A549 (cell line): ENCODE results near the gene GMPR2. TPM values are rescaled to one million over a fixed set of nuclear protein-coding genes. Genes with fewer than 3 reads are reported as not detected.

ENCODE experiments used
- ATAC-seq, 2 experiments: fragments of 200-7000 bp in 1 of 2; fragments of >200 bp in 1 of 2; cut with Nextera tagmentation in 1 of 2; cut with Tn5 transposase in 1 of 2; 3 replicates each; pipeline versions ENCODE4 v1.8.0 to v1.9.1; 2018 to 2020; ENCODE audit warnings: mild to moderate bottlenecking in 1 of 2, moderate library complexity in 1 of 2
- CTCF ChIA-PET: fragments of 300-600 bp; sonication (Branson Sonifier 250); formaldehyde crosslinking; extraction: SDS; loops from one replicate; lab custom pipeline; 2021; ENCODE audit warnings: antibody characterized with exemption, inconsistent platforms; lab: Yijun Ruan, JAX
- POLR2A ChIA-PET: fragments of 350-600 bp; formaldehyde crosslinking; extraction: SDS; loops from one replicate; lab custom pipeline; 2021; ENCODE audit warnings: antibody characterized with exemption, inconsistent platforms; lab: Yijun Ruan, JAX
- DNase-seq, 2 experiments: peaks; one replicate each; pipeline versions ENCODE4 v3.0.0 to v3.0.0-alpha.2; 2011 to 2016; ENCODE audit warnings: low read depth in 1 of 2, low spot score in 1 of 2
- FAIRE-seq: peaks from 2 replicates; lab custom pipeline; 2011; peaks lifted over from hg19 to GRCh38; lab: Jason Lieb, UNC
- H3K27ac ChIP-seq, 2 experiments: fragments of >200 bp; sonication (Bioruptor Twin); formaldehyde crosslinking; 3 replicates each; pipeline ENCODE4 v1.5.1; 2016 to 2017
- H3K4me1 ChIP-seq: fragments of >200 bp; sonication (Bioruptor Twin); formaldehyde crosslinking; 3 replicates; pipeline ENCODE4 v1.6.1; 2016
- H3K4me2 ChIP-seq: fragments of >200 bp; sonication (Bioruptor Twin); formaldehyde crosslinking; 3 replicates; pipeline ENCODE4 v1.6.1; 2016
- H3K4me3 ChIP-seq: fragments of >200 bp; sonication (Bioruptor Twin); formaldehyde crosslinking; 3 replicates; pipeline ENCODE4 v1.5.1; 2016
- H3K9me3 ChIP-seq: fragments of >200 bp; sonication (Bioruptor Twin); formaldehyde crosslinking; 3 replicates; pipeline ENCODE4 v1.6.1; 2016
- BCL3 ChIP-seq: fragments of >200 bp; sonication (Bioruptor Twin); formaldehyde crosslinking; IDR thresholded peaks from 3 replicates; pipeline ENCODE4 v1.6.1; 2016
- ESRRA ChIP-seq: fragments of 150-350 bp; IDR thresholded peaks from 2 replicates; pipeline ENCODE4 v1.6.1; 2014; ENCODE audit warnings: mild to moderate bottlenecking, low read length, borderline replicate concordance
- GATA3 ChIP-seq: IDR thresholded peaks from 2 replicates; pipeline ENCODE4 v1.6.1; 2012; ENCODE audit warnings: borderline replicate concordance
- HES2 ChIP-seq: fragments of >200 bp; sonication (Bioruptor Twin); formaldehyde crosslinking; IDR thresholded peaks from 2 replicates; pipeline ENCODE4 v1.6.1; 2016
- HOXA7 ChIP-seq: fragments of 250-450 bp; sonication (Bioruptor Pico); IDR thresholded peaks from 2 replicates; pipeline ENCODE4 v1.5.0; 2020; ENCODE audit warnings: mild to moderate bottlenecking, moderate library complexity
- JUN ChIP-seq, 2 experiments: fragments of >200 bp; sonication (Bioruptor Twin); formaldehyde crosslinking; IDR thresholded peaks; 2 replicates in 1 of 2; 3 replicates in 1 of 2; pipeline ENCODE4 v1.6.1; 2016 to 2017
- KDM1A ChIP-seq: fragments of 200-600 bp; sonication (generic); IDR thresholded peaks from 2 replicates; pipeline ENCODE4 v1.6.1; 2016; ENCODE audit warnings: low read depth, mild to moderate bottlenecking
- MAFK ChIP-seq: fragments of 450-650 bp; IDR thresholded peaks from 2 replicates; pipeline ENCODE4 v1.6.1; 2014; ENCODE audit not compliant: partially characterized antibody
- MAZ ChIP-seq: fragments of 150-350 bp; IDR thresholded peaks from 2 replicates; pipeline ENCODE4 v1.6.1; 2014; ENCODE audit warnings: antibody characterized with exemption, low read depth, low read length, borderline replicate concordance
- POLR2A ChIP-seq: IDR thresholded peaks from 2 replicates; pipeline ENCODE4 v1.6.1; 2012; ENCODE audit warnings: mild to moderate bottlenecking, low read length
- POLR2AphosphoS2 ChIP-seq: conservative IDR thresholded peaks from 2 replicates; pipeline ENCODE4 v1.6.1; 2012; ENCODE audit warnings: low read length, improper control_type of control experiment, inconsistent platforms
- RAD21 ChIP-seq, 2 experiments: fragments of >200 bp in 1 of 2; sonication (Bioruptor Twin) in 1 of 2; formaldehyde crosslinking in 1 of 2; IDR thresholded peaks in 1 of 2; conservative IDR thresholded peaks in 1 of 2; 2 replicates in 1 of 2; 3 replicates in 1 of 2; pipeline ENCODE4 v1.6.1; 2012 to 2018; ENCODE audit warnings: inconsistent platforms in 1 of 2
- RCOR1 ChIP-seq: fragments of 150-350 bp; IDR thresholded peaks from 2 replicates; pipeline ENCODE4 v1.6.1; 2014; ENCODE audit warnings: antibody characterized with exemption, low read length, low read depth
- REST ChIP-seq: fragments of 200-600 bp; sonication (generic); IDR thresholded peaks from 2 replicates; pipeline ENCODE4 v1.6.1; 2016; ENCODE audit warnings: antibody characterized with exemption, mild to moderate bottlenecking, moderate library complexity
- ZC3H11A ChIP-seq: fragments of 450-650 bp; IDR thresholded peaks from 2 replicates; pipeline ENCODE4 v1.6.1; 2014; ENCODE audit warnings: antibody characterized with exemption, mild to moderate bottlenecking
- ZNF302 ChIP-seq: fragments of 250-450 bp; sonication (Bioruptor Pico); IDR thresholded peaks from 2 replicates; pipeline ENCODE4 v1.9.0; 2021; ENCODE audit warnings: inconsistent platforms, mild to moderate bottlenecking, moderate library complexity
- ZSCAN20 ChIP-seq: fragments of 250-450 bp; sonication (Bioruptor Pico); IDR thresholded peaks from 2 replicates; pipeline ENCODE4 v1.8.0; 2022; ENCODE audit warnings: mild to moderate bottlenecking, moderate library complexity
- WGBS: methylation state at CpG from one replicate; pipeline ENCODE4 v1.1.6; 2017; ENCODE audit errors: missing lambda C conversion rate; 5-methylcytosine and 5-hydroxymethylcytosine counted together
- polyA plus RNA-seq, 4 experiments: library from polyadenylated mRNA; depleted of rRNA in 3 of 4; stranded (reverse); fragments of >200 nt; fragmentation: RNase III in 1 of 4; extraction: RNeasy Plus Mini Kit Qiagen cat#74134 plus additional on column Dnase treatment in 1 of 4; gene quantifications; 2 replicates in 3 of 4; 3 replicates in 1 of 4; pipeline ENCODE4 v1.2.3, GENCODE V29; 2011 to 2017
- TF ChIP-seq, protein P1 (sequence below): fragments of 450-650 bp; IDR thresholded peaks from 2 replicates; pipeline ENCODE4 v1.6.1; 2014; ENCODE audit warnings: antibody characterized with exemption
- TF ChIP-seq, protein P2 (sequence below): IDR thresholded peaks from 2 replicates; pipeline ENCODE4 v1.6.1; 2012

GMPR2 gene
- polyA plus RNA-seq, 2 of the 4 experiments (the other 2 are of a cell fraction), result 70.0 to 91.7 TPM

GRCh38 chr14:24271834-24272263 lies 39.1 kb downstream of the GMPR2 start:
- POLR2A ChIA-PET, result interaction anchor here (0.6 to 1.9 kb wide), 21 partner anchors 8 to 171 kb away, joined by 3 to 53 read pairs (median 5); partner anchors contain the start of genes CIDEB, DHRS1, NOP9 and SDR39U1
- DNase-seq (no peak), ATAC-seq (no peak; a peak in 1 of 6 replicates), FAIRE-seq (no peak)
- H3K4me3 ChIP-seq, result peak overlapping the region; percentile 59
- peak overlapping the region; percentile 89 to 97 for H3K27ac ChIP-seq
- peak overlapping the region; percentile 85 for H3K4me2 ChIP-seq
- TF ChIP-seq, protein P1, sequence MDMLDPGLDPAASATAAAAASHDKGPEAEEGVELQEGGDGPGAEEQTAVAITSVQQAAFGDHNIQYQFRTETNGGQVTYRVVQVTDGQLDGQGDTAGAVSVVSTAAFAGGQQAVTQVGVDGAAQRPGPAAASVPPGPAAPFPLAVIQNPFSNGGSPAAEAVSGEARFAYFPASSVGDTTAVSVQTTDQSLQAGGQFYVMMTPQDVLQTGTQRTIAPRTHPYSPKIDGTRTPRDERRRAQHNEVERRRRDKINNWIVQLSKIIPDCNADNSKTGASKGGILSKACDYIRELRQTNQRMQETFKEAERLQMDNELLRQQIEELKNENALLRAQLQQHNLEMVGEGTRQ, result no peak
- TF ChIP-seq ZC3H11A (no peak), KDM1A (no peak), HOXA7 (CRISPR knock-in tag) (no peak), HES2 (no peak), POLR2A (no peak), RCOR1 (no peak), BCL3 (no peak), MAZ (no peak), POLR2AphosphoS2 (no peak), ZNF302 (CRISPR knock-in tag) (no peak), ESRRA (no peak), GATA3 (no peak)
- TF ChIP-seq, protein P2, sequence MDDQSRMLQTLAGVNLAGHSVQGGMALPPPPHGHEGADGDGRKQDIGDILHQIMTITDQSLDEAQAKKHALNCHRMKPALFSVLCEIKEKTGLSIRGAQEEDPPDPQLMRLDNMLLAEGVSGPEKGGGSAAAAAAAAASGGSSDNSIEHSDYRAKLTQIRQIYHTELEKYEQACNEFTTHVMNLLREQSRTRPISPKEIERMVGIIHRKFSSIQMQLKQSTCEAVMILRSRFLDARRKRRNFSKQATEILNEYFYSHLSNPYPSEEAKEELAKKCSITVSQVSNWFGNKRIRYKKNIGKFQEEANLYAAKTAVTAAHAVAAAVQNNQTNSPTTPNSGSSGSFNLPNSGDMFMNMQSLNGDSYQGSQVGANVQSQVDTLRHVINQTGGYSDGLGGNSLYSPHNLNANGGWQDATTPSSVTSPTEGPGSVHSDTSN, result no peak
- CTCF ChIA-PET, result interaction anchor here (1.3 to 34.0 kb wide), 11 partner anchors 10 to 165 kb away, joined by 3 to 469 read pairs (median 5); partner anchors contain the start of genes CIDEB, DHRS1, LTB4R and LTB4R2
- H3K4me1 ChIP-seq, result 0 out of 3 replicates have a peak, but pooled peaks cover 5% of the 10 kb centered on the region
- WGBS, result 10% methylated on average over 3 of the region's 3 CpGs
- H3K9me3 ChIP-seq, result no peaks in the 10 kb centered on the region

DNA sequence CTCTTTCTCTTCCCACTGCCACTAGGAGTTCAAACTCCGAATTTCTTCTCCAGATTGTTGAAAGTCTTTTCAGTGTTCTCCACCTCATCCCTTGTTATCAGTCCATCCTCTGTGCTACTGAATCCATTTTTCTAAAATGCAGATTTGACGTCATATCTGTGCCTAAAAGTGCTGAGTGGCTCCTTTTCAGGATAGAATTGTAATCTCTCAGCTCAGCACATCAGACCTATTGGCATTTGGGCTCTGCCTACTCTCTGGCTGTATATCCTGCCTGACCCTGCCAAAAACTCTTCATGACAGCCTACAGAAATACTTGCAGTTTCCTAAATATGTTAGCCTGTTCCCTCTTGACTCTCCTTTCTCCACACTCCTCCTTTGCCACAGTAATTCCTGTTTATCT lies 39.7 kb downstream of the GMPR2 start:
- TF ChIP-seq ZSCAN20 (CRISPR knock-in tag) (no peak), REST (no peak), RAD21 (conservative IDR thresholded peaks at IDR 0.05 in 1 of 2, IDR thresholded peaks at IDR 0.05 in 1 of 2) (no peak), JUN (IDR thresholded peaks at IDR 0.05) (no peak), MAFK (peak; percentile 85)
- Histone ChIP-seq H3K9me3 (no peaks in the 10 kb centered on the region), H3K4me2 (peak overlapping the region; percentile 85; the same call in 2 of the 3 replicates), H3K4me3 (no peak overlapping the region), H3K27ac (no peak overlapping the region), H3K4me1 (0 out of 3 replicates have a peak, but pooled peaks cover 5% of the 10 kb centered on the region)
- FAIRE-seq, result no peak
- ATAC-seq, result no peak
- ChIA-PET CTCF (interaction anchor here (1.5 to 34.0 kb wide), 8 partner anchors 10 to 165 kb away, joined by 4 to 469 read pairs (median 8); partner anchors contain the start of genes CIDEB, DHRS1, LTB4R and LTB4R2), POLR2A (interaction anchor here (1.3 kb wide), 1 partner anchor 77 kb away, joined by 5 read pairs; the partner anchor contains the start of gene TM9SF1)
- no peak for DNase-seq
- WGBS, result 86% methylated on average over 2 of the region's 2 CpGs
